Progenitor cell of endocrine pancreas (in vitro differentiated cells): Measurements from ENCODE around the gene TSPAN5. TPM values are rescaled to one million over a fixed set of nuclear protein-coding genes. Genes with fewer than 3 reads are reported as not detected.

Experiments used
- DNase-seq: peaks from one replicate; pipeline ENCODE4 v3.0.0; 2021; ENCODE audit warnings: low spot score; ENCODE audit not compliant: unreplicated experiment
- H3K27ac Mint-ChIP-seq: 2 replicates; pipeline ENCODE4 v1.8.0; 2021; ENCODE audit warnings: mild to moderate bottlenecking, moderate library complexity, mixed read lengths
- H3K27me3 Mint-ChIP-seq: 2 replicates; pipeline ENCODE4 v1.8.0; 2021; ENCODE audit warnings: mixed read lengths
- H3K36me3 Mint-ChIP-seq: 2 replicates; pipeline ENCODE4 v1.8.0; 2022; ENCODE audit warnings: mixed read lengths; ENCODE audit not compliant: insufficient read depth
- H3K4me1 Mint-ChIP-seq: 2 replicates; pipeline ENCODE4 v1.8.0; 2021; ENCODE audit warnings: low read depth, mixed read lengths
- H3K4me3 Mint-ChIP-seq: 2 replicates; pipeline ENCODE4 v1.8.0; 2021; ENCODE audit warnings: low read depth, mild to moderate bottlenecking, moderate library complexity, mixed read lengths
- H3K9me3 Mint-ChIP-seq: 2 replicates; pipeline ENCODE4 v1.8.0; 2021; ENCODE audit warnings: low read depth, mixed read lengths
- total RNA-seq: library from RNA; stranded (reverse); gene quantifications from 2 replicates; pipeline ENCODE4 v1.2.1, GENCODE V29; 2021
- TF ChIP-seq, protein P1 (sequence below): fragments of 200-600 bp; sonication (generic); IDR thresholded peaks from one replicate; pipeline ENCODE4 v1.5.0; 2021; ENCODE audit warnings: antibody characterized with exemption, mild to moderate bottlenecking; ENCODE audit not compliant: unreplicated experiment

TSPAN5 gene
- total RNA-seq, 1 donor from 2014 or later, result 6.1 TPM

GRCh38 chr4:98688411-98689290, 30.2 kb upstream of the TSPAN5 start:
- Mint-ChIP-seq H3K27me3 (no peaks in the 10 kb centered on the region), H3K4me1 (peaks cover 11% of the 10 kb centered on the region), H3K4me3 (no peak overlapping the region), H3K36me3 (peaks cover 2% of the 10 kb centered on the region), H3K27ac (no peak overlapping the region), H3K9me3 (peaks cover 6% of the 10 kb centered on the region)
- DNase-seq, result no peak
- TF ChIP-seq, protein P1, sequence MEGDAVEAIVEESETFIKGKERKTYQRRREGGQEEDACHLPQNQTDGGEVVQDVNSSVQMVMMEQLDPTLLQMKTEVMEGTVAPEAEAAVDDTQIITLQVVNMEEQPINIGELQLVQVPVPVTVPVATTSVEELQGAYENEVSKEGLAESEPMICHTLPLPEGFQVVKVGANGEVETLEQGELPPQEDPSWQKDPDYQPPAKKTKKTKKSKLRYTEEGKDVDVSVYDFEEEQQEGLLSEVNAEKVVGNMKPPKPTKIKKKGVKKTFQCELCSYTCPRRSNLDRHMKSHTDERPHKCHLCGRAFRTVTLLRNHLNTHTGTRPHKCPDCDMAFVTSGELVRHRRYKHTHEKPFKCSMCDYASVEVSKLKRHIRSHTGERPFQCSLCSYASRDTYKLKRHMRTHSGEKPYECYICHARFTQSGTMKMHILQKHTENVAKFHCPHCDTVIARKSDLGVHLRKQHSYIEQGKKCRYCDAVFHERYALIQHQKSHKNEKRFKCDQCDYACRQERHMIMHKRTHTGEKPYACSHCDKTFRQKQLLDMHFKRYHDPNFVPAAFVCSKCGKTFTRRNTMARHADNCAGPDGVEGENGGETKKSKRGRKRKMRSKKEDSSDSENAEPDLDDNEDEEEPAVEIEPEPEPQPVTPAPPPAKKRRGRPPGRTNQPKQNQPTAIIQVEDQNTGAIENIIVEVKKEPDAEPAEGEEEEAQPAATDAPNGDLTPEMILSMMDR, result no peak

GRCh38 chr4:98687876-98688275, 29.5 kb upstream of the TSPAN5 start:
- TF ChIP-seq, protein P1, result no peak
- Mint-ChIP-seq H3K36me3 (peaks cover 2% of the 10 kb centered on the region), H3K4me1 (peaks cover 11% of the 10 kb centered on the region), H3K9me3 (peaks cover 6% of the 10 kb centered on the region), H3K4me3 (no peak overlapping the region), H3K27ac (no peak overlapping the region), H3K27me3 (no peaks in the 10 kb centered on the region)
- DNase-seq, result no peak

- Mint-ChIP-seq H3K9me3 (peaks cover 6% of the 10 kb centered on the region), H3K4me1 (peaks cover 12% of the 10 kb centered on the region), H3K27ac (no peak overlapping the region), H3K4me3 (no peak overlapping the region), H3K36me3 (peaks cover 2% of the 10 kb centered on the region), H3K27me3 (no peaks in the 10 kb centered on the region)
- DNase-seq, result no peak
- TF ChIP-seq, protein P1, result no peak
Observed at GRCh38 chr4:98686847-98687246, 28.4 kb upstream of the TSPAN5 start.

- Mint-ChIP-seq H3K4me1 (peaks cover 13% of the 10 kb centered on the region), H3K27ac (no peak overlapping the region)
Observed at GRCh38 chr4:98686043-98686707, 27.8 kb upstream of the TSPAN5 start.

More at GRCh38 chr4:98686043-98686707, 27.8 kb upstream of the TSPAN5 start:
- no peaks in the 10 kb centered on the region for H3K27me3 Mint-ChIP-seq
- H3K4me3 Mint-ChIP-seq, result no peak overlapping the region
- peaks cover 2% of the 10 kb centered on the region for H3K36me3 Mint-ChIP-seq
- no peak for DNase-seq
- TF ChIP-seq, protein P1, result no peak
- H3K9me3 Mint-ChIP-seq, result peaks cover 6% of the 10 kb centered on the region
